HG02981 (cell line): ENCODE measurements around the gene NLRC5.

Experiments used
- ATAC-seq: cut with Tn5 transposase; IDR thresholded peaks from one replicate; pipeline ENCODE4 v1.9.1; 2021; ENCODE audit warnings: mild to moderate bottlenecking, moderate library complexity; ENCODE audit not compliant: unreplicated experiment

The NLRC5 gene

DNA sequence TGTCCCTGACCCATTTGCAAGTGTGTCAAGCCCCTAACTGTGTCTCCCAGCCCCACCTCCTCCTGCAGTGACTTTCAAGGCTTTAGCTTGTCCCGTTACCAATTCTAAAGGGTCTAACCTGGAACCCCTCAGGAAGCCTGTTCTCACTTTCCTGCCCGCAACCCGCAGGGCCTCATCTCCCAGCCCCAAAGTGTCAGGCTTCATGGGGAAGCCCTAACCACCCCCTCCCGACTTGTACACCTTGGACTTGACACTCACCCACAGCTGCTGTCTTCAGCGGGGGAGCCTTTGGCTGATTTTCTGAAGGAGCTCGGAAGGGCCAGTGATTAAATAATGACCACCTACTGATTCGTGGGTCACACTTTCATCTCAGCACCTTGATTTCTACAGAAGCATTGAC lies 33.1 kb downstream of the NLRC5 start:
- ATAC-seq, result no peak

DNA sequence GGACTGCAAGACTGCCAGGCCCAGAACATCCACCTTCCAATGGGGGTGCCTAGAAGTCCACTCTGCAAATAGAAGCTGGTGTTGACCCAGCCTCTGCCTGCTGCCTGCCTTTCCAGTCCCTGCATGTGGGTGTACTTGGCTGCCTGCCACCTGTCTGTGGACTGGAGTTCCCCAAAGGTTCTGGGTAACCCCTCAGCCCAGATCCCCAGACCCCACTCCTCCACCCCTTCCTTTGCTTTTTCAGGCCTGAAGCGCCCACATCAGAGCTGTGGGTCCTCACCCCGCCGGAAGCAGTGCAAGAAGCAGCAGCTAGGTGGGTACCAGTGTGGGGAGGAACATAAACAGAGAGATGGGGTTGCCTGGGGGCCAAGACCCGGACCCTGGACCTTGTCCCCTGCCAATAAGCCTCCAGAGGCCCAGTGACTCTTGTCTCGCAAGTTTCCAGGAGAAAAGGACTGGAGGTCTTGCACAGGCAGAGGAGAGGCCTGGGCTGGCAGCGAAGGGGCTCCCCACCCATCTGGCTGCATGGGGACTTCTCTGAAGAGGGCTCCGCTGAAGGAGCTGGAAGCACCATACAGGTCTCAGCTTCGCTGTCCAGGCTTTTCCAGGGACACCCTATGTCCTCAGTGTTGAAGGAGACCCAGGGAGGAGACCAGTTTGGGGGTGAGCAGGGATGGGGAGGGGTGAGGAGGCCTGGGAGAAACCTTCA lies 34.3 kb downstream of the NLRC5 start:
- ATAC-seq, result no peak

DNA sequence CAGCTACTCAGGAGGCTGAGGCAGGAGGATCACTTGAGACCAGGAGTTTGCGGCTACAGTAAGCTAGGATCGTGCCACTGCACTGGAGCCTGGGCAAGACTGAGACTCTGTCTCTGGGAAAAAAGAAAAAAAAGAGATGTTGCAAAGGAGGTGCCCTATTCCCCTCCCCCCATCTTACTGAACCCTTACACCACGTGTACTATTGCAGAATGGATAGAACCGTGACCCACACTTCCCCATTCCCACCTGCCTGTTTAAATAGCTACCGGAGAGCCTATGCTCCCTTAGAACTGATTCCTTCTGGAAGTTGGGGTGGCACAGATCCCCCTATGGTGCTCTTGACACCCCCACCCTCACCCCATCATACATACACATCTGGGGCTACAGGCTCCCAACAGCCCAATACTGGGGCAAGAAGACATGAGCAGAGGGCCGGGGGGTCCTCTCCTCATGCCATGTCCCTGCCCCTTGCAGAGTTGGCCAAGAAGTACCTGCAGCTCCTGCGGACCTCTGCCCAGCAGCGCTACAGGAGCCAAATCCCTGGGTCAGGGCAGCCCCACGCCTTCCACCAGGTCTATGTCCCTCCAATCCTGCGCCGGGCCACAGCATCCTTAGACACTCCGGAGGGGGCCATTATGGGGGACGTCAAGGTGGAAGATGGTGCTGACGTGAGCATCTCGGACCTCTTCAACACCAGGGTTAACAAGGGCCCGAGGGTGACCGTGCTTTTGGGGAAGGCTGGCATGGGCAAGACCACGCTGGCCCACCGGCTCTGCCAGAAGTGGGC lies 35.7 kb downstream of the NLRC5 start:
- no peak for ATAC-seq

DNA sequence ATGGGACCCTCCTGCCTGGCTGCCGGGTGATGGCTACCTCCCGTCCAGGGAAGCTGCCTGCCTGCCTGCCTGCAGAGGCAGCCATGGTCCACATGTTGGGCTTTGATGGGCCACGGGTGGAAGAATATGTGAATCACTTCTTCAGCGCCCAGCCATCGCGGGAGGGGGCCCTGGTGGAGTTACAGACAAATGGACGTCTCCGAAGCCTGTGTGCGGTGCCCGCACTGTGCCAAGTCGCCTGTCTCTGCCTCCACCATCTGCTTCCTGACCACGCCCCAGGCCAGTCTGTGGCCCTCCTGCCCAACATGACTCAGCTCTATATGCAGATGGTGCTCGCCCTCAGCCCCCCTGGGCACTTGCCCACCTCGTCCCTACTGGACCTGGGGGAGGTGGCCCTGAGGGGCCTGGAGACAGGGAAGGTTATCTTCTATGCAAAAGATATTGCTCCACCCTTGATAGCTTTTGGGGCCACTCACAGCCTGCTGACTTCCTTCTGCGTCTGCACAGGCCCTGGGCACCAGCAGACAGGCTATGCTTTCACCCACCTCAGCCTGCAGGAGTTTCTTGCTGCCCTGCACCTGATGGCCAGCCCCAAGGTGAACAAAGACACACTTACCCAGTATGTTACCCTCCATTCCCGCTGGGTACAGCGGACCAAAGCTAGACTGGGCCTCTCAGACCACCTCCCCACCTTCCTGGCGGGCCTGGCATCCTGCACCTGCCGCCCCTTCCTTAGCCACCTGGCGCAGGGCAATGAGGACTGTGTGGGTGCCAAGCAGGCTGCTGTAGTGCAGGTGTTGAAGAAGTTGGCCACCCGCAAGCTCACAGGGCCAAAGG lies 36.8 kb downstream of the NLRC5 start:
- no peak for ATAC-seq

DNA sequence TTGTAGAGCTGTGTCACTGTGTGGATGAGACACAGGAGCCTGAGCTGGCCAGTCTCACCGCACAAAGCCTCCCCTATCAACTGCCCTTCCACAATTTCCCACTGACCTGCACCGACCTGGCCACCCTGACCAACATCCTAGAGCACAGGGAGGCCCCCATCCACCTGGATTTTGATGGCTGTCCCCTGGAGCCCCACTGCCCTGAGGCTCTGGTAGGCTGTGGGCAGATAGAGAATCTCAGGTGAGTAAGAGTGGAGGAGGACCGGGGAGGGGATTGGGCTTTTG lies 37.4 kb downstream of the NLRC5 start:
- ATAC-seq, result no peak

DNA sequence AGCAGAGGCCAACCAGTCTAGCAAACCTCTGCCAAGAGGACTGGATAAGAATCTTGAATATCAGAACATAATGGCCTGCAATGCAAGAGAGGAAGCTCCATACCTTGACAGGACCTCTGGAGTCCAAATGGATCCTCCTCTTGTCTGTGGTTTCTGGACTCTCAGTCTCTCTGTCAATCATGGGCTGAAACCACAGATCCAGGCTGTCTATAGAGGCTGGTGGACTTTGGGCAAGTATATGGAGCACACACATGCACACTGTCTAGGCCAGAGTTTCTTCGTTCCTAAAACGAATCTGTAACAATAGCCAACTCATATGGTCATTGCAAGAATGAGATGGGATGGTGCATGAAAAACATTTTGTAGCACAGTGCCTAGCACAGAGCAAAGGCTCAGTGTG lies 37.7 kb downstream of the NLRC5 start:
- no peak for ATAC-seq

DNA sequence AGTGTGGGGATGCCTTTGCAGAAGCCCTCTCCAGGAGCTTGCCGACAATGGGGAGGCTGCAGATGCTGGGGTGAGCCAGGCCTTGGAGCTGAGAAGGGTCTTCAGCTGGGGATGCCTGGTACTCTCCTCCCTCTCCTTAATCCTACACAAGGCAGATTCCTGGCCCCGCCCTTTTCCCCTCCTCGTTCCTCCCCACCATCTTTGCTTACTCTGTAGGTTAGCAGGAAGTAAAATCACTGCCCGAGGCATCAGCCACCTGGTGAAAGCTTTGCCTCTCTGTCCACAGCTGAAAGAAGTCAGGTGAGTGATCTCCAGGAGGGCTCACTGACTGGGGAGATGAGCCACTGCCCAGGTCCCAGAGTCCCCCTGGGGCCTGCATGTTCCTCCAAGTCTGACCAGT lies 38.7 kb downstream of the NLRC5 start:
- ATAC-seq, result no peak

DNA sequence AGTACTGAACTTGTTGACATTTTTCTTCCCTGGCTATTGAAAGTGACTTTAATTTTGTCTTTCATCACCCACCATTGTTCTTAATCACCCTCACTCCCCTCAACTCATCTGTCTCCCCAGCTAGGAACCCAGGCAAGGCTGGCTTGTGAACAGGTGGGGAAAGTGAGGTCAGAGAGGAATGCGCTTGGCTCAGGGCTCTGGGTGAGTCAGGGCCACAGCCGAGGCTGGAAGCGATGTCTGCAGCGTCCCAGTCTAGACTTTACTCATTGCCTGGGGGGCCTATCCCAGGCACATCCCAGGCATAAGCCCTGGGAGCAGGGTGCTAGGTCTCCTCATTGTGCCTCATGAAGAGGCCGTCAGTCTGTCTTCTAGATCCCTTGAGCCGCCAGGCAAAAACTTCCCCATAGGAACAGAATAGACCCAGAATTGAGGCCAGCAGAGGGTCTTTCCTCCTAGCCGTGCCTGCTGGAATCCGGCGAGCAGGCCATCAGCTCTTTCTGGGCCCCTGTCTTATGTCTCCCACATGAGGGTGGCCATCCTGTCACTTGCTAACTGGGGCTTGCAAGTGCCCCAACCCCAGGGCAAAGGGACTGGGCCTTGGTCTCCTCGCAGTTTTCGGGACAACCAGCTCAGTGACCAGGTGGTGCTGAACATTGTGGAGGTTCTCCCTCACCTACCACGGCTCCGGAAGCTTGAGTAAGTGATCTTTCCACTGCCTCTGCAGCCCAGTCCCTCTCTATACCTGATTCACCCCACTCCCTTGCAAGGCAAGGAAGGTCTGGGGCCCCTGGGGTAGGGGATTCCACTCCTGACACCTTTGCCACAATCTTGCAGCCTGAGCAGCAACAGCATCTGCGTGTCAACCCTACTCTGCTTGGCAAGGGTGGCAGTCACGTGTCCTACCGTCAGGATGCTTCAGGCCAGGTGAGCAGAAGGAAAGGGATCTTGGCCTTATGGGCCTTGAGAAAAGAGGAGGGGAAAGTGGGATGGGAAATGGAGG lies 40.1 kb downstream of the NLRC5 start:
- ATAC-seq, result no peak

DNA sequence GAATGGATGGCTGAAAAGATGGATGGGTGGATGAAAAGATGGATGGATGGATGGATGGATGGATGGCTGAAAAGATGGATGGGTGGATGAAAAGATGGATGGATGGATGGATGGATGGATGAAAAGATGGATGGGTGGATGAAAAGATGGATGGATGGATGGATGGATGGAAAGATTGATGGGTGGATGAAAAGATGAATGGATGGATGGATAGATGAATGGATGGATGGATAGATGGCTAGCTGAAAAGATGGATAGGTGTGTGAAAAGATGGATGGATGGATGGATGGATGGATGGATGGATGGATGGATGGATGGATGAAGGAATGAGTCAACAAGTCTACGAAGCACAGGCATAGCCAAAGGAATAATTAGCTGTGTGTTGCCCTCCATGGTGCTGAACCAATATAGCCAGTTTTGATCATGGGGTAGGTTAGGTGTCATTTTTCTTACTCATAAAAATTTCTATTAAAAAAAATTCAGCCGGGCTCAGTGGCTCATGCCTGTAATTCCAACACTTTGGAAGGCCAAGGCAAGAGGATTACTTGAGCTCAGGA lies 41.1 kb downstream of the NLRC5 start:
- ATAC-seq, result no peak

DNA sequence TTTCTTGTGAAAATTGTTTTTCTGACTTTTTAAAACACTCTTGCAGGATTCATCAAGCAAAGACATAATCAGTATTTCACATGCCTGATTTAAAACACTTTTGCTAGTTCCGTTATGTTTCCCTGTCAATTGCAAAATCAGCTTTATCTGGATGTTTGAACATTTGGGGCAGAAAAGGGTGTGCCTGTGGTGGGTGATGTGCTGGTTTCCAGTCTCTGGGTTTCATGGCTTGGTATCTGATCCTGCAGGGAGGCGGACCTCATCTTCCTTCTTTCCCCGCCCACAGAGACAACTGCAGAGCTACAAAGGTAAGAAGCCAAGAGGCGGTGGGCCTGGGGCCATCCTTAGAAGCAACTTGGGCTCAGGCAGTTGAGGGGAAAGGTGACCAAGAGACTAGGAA lies 41.8 kb downstream of the NLRC5 start:
- no peak for ATAC-seq

DNA sequence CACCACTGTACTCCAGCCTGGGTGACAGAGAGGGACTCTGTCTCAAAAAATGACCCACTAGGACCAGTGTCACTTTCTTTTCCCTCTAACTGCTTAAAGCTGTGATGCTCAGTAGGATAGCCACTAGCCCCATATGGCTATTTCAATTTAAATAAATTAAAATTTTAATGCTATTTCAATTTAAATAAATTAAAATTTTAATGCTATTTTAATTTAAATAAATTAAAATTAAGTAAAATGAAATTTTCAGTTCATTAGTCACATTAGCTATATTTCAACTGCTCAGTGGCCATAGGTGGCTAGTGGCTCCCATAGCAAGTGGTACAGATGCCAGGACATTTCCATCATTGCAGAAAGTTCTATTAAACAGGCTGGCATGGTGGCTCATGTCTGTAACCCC lies 43.0 kb downstream of the NLRC5 start:
- ATAC-seq, result no peak

DNA sequence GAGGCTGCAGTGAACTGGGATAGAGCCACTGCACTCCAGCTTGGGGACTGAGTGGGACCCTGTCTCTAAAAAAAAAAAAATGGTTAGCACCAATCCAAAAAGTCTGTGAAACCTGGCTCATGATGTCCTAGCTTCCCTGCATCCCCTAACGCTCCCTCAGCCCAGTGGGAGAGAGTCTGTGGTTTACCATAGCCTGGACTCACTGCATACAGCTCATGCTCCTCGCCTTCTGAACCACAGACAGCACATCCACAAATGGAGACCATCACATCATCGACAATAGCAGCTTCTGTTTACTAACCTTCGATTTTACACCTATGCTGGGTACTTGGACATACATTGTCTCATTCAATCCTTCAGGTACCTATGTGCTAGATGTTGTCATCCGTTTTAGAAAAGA lies 43.6 kb downstream of the NLRC5 start:
- no peak for ATAC-seq

DNA sequence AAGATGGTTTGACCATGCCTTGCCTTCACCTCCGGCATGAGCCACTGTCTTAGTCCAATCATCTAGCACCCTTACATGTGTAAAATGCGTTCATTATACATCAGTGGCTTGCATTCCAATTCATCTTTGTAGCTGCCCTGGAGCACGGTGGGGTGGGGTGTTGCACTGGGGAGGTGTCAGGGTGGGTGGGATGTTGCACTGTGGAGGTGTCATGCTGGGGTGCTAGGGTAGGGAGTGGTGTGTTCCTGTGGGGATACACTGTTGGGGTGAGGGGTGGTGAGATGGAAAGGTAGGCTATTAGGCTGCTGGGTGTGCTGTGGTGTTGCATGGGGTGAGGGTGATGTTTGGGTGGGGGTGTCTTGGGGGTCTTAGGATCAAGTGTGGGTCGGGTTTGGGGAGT lies 47.0 kb downstream of the NLRC5 start:
- ATAC-seq, result no peak

DNA sequence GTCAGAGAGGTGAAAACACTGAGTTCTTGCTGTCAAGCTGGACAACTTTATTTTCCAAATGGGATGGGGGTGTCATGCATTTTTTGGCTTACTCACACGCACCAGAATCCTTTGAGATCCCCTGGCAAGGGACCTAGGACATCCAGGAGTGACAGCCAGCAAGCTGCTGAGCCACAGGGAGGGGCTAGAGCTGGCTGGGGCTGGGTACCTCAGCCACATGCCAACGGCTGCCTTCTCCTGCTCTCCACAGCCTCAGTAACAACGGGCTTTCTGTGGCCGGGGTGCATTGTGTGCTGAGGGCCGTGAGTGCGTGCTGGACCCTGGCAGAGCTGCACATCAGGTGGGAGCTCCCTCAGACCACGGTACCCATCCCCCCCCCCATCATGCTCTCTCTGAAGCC lies 47.6 kb downstream of the NLRC5 start:
- no peak for ATAC-seq

DNA sequence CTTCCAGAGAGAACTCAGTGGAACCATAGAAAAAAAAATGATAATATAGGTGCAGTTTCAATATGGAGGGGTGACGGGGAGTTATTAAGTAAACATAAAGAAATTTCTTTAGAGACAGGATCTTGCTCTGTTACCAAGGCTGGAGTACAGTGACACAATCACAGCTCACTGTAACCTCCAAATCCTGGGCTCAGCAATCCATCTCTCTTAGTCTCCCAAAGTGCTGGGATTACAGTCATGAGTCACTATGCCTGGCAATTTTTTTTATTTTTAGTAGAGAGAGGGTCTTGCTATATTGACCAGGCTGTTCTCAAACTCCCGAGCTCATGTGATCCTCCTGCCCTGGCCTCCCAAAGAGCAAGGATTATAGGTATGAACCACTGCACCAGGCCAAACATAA lies 48.8 kb downstream of the NLRC5 start:
- no peak for ATAC-seq

DNA sequence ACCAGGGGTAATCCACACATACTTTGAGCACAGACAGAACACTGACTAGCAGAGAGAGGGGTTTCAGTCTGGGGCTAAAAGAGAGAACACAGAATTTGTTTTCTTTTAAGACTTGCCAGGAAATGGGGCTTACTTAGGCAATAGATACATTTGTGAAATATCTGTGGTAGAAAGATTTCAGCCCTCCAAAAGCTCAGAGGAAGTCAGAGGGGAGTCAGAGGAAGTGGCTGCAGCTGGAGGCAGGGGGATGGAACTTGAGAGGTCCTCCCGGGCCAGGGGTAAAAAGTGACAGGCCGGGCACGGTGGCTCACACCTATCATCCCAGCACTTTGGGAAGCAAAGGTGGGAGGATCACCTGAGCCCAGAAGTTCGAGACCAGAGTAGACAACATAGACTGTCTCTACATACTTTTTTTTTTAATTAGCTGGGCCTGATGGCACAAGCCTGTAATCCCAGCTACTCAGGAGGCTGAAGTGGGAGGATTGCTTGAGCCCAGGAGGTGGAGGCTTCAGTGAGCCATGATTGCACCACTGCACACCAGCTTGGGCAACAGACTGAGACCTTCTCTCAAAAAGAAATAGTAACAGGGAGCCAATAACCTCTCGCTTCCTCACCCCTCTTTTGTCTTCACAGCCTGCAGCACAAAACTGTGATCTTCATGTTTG lies 49.9 kb downstream of the NLRC5 start:
- ATAC-seq, result no peak

DNA sequence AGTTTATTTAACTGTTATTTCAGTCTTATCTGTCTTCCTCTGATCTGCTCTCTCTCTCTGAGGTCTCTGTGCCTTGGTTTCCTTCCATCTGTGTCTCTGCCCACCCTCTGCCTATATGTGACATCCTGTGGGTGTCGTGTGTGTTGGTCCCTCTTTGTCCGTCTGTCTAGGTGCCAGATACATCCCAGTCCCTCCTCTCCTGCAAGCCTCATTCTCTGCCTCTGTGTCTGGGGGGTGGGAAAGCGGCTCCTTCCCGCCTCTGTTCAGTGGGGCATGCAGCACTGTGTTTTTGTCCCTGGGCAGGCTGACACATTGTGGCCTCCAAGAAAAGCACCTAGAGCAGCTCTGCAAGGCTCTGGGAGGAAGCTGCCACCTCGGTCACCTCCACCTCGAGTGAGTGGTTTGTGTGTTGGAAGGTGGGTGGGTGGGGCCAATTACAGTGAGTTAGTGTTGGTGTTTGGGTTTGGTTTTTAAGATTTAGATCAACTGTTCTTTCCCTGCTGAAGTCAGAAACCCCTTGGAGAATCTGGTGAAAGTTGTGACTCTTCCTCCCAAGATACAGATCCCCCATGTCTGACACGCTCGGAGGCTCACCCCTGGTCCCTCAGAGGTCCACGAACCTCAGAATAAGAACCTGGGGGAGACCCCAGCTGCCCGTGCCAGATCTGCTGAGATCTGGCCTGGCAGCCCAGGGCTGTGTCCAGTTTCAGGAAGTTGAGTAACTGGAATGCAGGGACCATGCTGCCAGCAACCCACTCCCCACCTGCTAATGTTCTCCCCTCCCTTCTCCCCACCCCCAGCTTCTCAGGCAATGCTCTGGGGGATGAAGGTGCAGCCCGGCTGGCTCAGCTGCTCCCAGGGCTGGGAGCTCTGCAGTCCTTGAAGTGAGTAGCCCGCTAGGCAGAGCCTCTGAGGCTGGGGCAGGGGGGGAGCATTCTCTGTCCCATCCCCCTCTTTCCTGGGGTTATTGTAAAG lies 52.1 kb downstream of the NLRC5 start:
- peak; percentile 30 for ATAC-seq

DNA sequence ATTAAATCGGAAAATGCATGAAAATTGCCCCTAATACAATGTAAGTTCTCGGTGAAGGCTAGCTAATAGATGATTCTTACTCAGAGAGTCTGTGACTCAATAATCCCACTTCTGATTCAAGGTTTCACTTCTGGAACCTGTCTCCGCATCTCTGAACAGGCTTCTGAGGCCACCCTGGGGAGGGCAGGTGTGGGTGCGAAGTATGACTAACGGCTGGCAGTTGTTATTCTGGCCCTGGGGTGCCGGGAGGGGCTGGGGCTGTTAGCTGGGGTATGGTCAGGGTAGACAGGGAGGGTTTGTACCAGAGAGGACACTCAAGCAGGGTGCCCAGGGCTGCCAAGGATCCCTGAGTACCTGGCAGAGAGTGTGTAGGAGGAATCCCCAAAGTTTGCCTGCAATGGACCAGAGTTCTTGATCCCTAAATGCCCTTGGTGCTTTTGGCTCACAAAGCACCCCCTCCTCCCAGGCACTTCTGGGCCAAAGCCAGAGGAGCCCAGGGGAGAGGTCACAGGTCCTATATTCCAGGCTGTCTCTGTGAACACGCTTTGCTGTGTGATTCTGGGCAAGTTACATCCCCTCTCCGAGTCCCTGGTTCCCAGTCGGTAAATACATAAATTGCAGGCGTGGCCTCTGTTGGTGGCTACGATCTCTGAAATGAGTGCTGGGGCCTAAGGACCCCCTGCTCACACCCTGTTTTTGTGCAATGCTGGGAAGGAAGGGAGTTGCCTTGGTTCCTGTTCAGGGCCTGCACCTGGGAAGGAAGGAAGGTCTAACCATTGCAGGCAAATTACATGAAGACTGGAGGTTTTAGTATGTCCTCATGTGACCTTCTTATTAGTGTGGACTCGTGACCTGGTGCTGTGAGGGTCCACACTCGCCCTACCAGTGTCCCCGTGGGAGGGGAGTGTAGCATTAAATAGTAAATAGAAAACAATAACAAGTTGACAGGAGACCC lies 53.1 kb downstream of the NLRC5 start:
- peak; percentile 73 for ATAC-seq
